NCI-H524 treated with DMSO at 0.1 percent for 48 hours (cell line): ENCODE data around the gene PGC.
"Not testable (repeated sequence)": the region's sequence is repeated elsewhere in the genome, so short reads cannot be mapped to it uniquely, and the experiment has no call there.

Experiments used
- DNase-seq: peaks from one replicate; lab custom pipeline; 2025; lab: John Stamatoyannopoulos, UW

The PGC gene

GRCh38 chr6:41775293-41775882 lies 28.2 kb upstream of the PGC start:
- no peak for DNase-seq

GRCh38 chr6:41774841-41775240 lies 27.6 kb upstream of the PGC start:
- no peak for DNase-seq

GRCh38 chr6:41771058-41771983 lies 24.1 kb upstream of the PGC start:
- DNase-seq, result no peak

- DNase-seq, result no peak
Observed at GRCh38 chr6:41770381-41771057, 23.3 kb upstream of the PGC start.

GRCh38 chr6:41769376-41769775 lies 22.2 kb upstream of the PGC start:
- no peak for DNase-seq

- DNase-seq, result no peak
Observed at GRCh38 chr6:41768545-41769308, 21.5 kb upstream of the PGC start.

GRCh38 chr6:41767112-41767833 lies 20.1 kb upstream of the PGC start:
- no peak for DNase-seq

GRCh38 chr6:41766043-41766664 lies 19.0 kb upstream of the PGC start:
- not testable (repeated sequence) for DNase-seq

- no peak for DNase-seq
Observed at GRCh38 chr6:41763470-41763869, 16.3 kb upstream of the PGC start.

- no peak for DNase-seq
Observed at GRCh38 chr6:41759905-41760579, 12.8 kb upstream of the PGC start.

GRCh38 chr6:41759106-41759904 lies 12.1 kb upstream of the PGC start:
- DNase-seq, result no peak

GRCh38 chr6:41758641-41759035 lies 11.4 kb upstream of the PGC start:
- DNase-seq, result no peak

- no peak for DNase-seq
Observed at GRCh38 chr6:41757931-41758640, 10.9 kb upstream of the PGC start.

- DNase-seq, result no peak
Observed at GRCh38 chr6:41757271-41757670, 10.1 kb upstream of the PGC start.

- DNase-seq, result no peak
Observed at GRCh38 chr6:41756354-41756753, 9.2 kb upstream of the PGC start.

- DNase-seq, result no peak
Observed at GRCh38 chr6:41755895-41756294, 8.7 kb upstream of the PGC start.

GRCh38 chr6:41750374-41750773 lies 3.2 kb upstream of the PGC start:
- no peak for DNase-seq

- DNase-seq, result no peak
Observed at GRCh38 chr6:41748542-41748941, 1.3 kb upstream of the PGC start.

GRCh38 chr6:41748102-41748477 lies 893 bp upstream of the PGC start:
- DNase-seq, result no peak
